Kidney (tissue), 14 donors: ENCODE measurements around the gene PLEKHS1. TPM values are rescaled to one million over a fixed set of nuclear protein-coding genes. Genes with fewer than 3 reads are reported as not detected.

Experiments
- DNase-seq, 5 donors: peaks; one replicate each; pipeline ENCODE4 v3.0.0-alpha.2; 2013 to 2020
- FAIRE-seq: peaks from 2 replicates; lab custom pipeline; 2012; peaks lifted over from hg19 to GRCh38; lab: Jason Lieb, UNC
- H3K27ac ChIP-seq, 2 donors: one replicate each; pipeline ENCODE4 v1.7.0; 2013; ENCODE audit warnings: low read depth in 2 of 2, low read length in 2 of 2, inconsistent platforms in 1 of 2
- H3K27me3 ChIP-seq: one replicate; pipeline ENCODE4 v1.7.1; 2013; ENCODE audit warnings: low read length, inconsistent platforms; ENCODE audit not compliant: control insufficient read depth, insufficient read depth
- H3K36me3 ChIP-seq, 3 donors: one replicate each; pipeline versions ENCODE4 v1.7.0 to v1.7.1; 2013; ENCODE audit warnings: low read length in 3 of 3, control low read depth in 1 of 3, inconsistent platforms in 1 of 3; ENCODE audit not compliant: insufficient read depth in 3 of 3, control insufficient read depth in 2 of 3
- H3K4me1 ChIP-seq, 3 donors: one replicate each; pipeline versions ENCODE4 v1.7.0 to v1.7.1; 2013; ENCODE audit warnings: low read length in 3 of 3, inconsistent platforms in 1 of 3, low read depth in 1 of 3; ENCODE audit not compliant: control insufficient read depth in 2 of 3, insufficient read depth in 2 of 3
- H3K4me3 ChIP-seq, 3 donors: one replicate each; pipeline versions ENCODE4 v1.7.0 to v1.8.1; 2013; ENCODE audit warnings: low read length in 3 of 3, control low read depth in 1 of 3, inconsistent platforms in 1 of 3
- H3K9ac ChIP-seq, 3 donors: one replicate each; pipeline versions ENCODE4 v1.7.0 to v1.7.1; 2013; ENCODE audit warnings: low read length in 3 of 3, control low read depth in 1 of 3, inconsistent platforms in 1 of 3
- H3K9me3 ChIP-seq, 3 donors: one replicate each; pipeline versions ENCODE4 v1.7.0 to v1.7.1; 2013; ENCODE audit warnings: low read length in 3 of 3, control low read depth in 1 of 3, inconsistent platforms in 1 of 3; ENCODE audit not compliant: control insufficient read depth in 2 of 3, insufficient read depth in 1 of 3
- intact Hi-C: fragments of 100-400 bp; cut with DNase I; formaldehyde crosslinking; loops from one replicate; pipeline ENCODE4 v1.11.1; 2022
- polyA plus RNA-seq: library from polyadenylated mRNA; stranded (reverse); fragments of 350-450 nt; fragmentation: Illumina TruSeq; extraction: RNeasy Lipid Tissue Mini Kit (QIAGEN cat#74804); gene quantifications from one replicate; pipeline ENCODE4 v1.2.3, GENCODE V29; 2014; ENCODE audit warnings: low read depth, low replicate concordance; ENCODE audit not compliant: insufficient read depth
- total RNA-seq: library from RNA; stranded (reverse); fragmentation: NEBNext Ultra II Directional; extraction: Animal tissue kit (Norgen Biotek cat#: 25700); gene quantifications from one replicate; pipeline ENCODE4 v1.2.1, GENCODE V29; 2021
- TF ChIP-seq, protein P1 (sequence below): IDR thresholded peaks from 3 replicates; pipeline ENCODE4 v1.5.1; 2012; ENCODE audit warnings: mild to moderate bottlenecking, moderate library complexity, borderline replicate concordance; ENCODE audit not compliant: insufficient read depth; ENCODE audit errors: extremely low read depth
- donor health status: control.
- donor health status: control.
- donor health status: control.
- donor health status: control.
- donor health status: control.
- donor health status: DM: yes; HTN: yes; CAD: no.
- donor health status: Normal renal cell carcinoma (clear cell type).

PLEKHS1 gene
- total and polyA plus RNA-seq, 2 donors from 2014 or later = 0.17 to 0.41 TPM

DNA sequence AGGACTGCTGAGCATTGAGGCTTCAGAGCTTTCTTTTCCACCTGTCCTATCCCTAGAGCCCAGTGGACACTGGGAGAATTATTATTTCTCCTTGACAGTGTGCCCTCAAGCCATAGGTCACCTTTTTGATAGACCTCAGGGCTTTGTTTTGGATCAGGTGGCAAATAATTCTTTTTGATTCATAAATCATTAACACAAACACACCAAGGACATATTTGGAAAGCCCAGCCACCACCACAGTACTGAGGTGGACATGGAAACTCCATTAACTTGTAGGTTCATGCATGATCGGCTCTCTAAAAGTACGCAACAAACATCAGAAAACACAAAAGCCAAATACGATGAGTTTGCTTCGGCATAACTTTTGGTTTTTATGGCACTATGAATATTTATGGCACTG, 17.8 kb upstream of the PLEKHS1 start:
- DNase-seq (no peak), FAIRE-seq (no peak)
- TF ChIP-seq, protein P1, sequence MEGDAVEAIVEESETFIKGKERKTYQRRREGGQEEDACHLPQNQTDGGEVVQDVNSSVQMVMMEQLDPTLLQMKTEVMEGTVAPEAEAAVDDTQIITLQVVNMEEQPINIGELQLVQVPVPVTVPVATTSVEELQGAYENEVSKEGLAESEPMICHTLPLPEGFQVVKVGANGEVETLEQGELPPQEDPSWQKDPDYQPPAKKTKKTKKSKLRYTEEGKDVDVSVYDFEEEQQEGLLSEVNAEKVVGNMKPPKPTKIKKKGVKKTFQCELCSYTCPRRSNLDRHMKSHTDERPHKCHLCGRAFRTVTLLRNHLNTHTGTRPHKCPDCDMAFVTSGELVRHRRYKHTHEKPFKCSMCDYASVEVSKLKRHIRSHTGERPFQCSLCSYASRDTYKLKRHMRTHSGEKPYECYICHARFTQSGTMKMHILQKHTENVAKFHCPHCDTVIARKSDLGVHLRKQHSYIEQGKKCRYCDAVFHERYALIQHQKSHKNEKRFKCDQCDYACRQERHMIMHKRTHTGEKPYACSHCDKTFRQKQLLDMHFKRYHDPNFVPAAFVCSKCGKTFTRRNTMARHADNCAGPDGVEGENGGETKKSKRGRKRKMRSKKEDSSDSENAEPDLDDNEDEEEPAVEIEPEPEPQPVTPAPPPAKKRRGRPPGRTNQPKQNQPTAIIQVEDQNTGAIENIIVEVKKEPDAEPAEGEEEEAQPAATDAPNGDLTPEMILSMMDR = no peak
- Histone ChIP-seq H3K36me3 (peaks cover 2 to 12% (median 4%) of the 10 kb centered on the region in 3 donors), H3K27me3 (no peaks in the 10 kb centered on the region), H3K4me3 (no peak overlapping the region), H3K27ac (no peak overlapping the region), H3K4me1 (peaks cover 0 to 4% (median 0%) of the 10 kb centered on the region in 3 donors), H3K9ac (no peak overlapping the region), H3K9me3 (no peaks in the 10 kb centered on the region)
- intact Hi-C loops = no loop called here

DNA sequence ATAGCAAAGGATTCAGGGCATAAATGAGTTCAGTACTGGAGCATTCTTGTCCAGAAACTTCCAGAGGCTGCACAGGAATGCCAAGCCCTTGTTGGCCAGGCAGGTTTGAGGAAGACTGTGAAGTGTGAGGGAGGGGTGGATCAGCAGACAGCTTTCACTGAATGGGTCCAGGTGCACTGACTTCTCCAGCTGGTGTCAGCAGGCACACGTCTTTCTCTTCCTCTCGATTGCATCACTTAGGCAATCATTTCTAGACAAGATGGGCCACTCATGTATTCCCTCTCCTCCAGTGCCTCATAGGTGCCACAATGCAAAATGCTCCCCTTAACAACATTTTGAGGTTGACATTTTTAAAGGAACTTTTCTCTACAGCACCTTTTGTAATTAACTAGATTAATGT, 15.6 kb upstream of the PLEKHS1 start:
- Histone ChIP-seq H3K9me3 (no peaks in the 10 kb centered on the region), H3K9ac (no peak overlapping the region), H3K27me3 (no peaks in the 10 kb centered on the region), H3K27ac (no peak overlapping the region), H3K4me1 (peaks cover 0 to 4% (median 0%) of the 10 kb centered on the region in 3 donors), H3K36me3 (no peaks in the 10 kb centered on the region), H3K4me3 (no peak overlapping the region)
- FAIRE-seq = no peak
- peak in 1 of 5 donors; percentile 17 for DNase-seq
- TF ChIP-seq, protein P1 = peak; percentile 37
- intact Hi-C loops = no loop called here

DNA sequence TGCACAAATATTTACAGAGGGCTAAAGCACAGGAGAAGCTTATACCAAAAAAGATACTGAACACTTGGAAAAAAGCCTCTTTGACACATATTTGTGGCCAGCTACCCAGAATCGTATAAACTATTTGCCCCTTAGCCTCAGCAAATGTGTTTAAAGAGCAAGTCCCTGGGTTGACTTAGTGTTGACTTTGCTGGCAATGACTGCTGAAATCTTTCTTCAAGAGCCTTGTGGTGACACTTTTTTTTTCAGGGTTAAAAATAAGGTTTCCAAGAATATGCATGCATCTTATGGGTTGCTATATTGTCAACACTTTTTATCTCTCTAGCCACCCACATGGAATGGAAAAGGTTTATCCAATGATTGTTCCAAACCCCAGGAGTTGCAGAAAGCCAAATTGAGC, 14.9 kb upstream of the PLEKHS1 start:
- Histone ChIP-seq H3K9me3 (no peaks in the 10 kb centered on the region), H3K27me3 (no peaks in the 10 kb centered on the region), H3K27ac (no peak overlapping the region), H3K36me3 (no peaks in the 10 kb centered on the region), H3K9ac (no peak overlapping the region), H3K4me1 (peaks cover 0 to 4% (median 0%) of the 10 kb centered on the region in 3 donors), H3K4me3 (no peak overlapping the region)
- no peak for FAIRE-seq
- TF ChIP-seq, protein P1 = no peak
- intact Hi-C loops = no loop called here
- peak in 2 of 5 donors; percentile 6 to 23 for DNase-seq

DNA sequence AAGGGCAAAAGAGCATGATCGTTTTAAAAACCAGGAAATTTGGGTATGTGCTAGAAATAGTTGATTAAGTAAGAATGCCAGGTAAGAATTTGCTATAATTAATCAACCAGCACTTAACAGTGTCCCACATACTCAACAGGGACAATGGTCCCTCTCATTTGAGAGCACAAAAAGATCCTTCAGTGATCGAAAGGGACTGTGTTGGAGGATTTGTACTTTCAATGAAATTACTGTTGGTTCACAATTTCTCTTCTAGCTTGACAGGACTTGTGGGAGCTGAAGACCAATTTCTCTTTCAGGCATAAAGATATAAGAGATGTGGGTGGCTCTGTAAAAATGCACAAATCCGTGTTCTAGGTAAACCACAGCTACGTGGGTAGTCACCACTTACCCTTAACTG, 12.5 kb upstream of the PLEKHS1 start:
- Histone ChIP-seq H3K9ac (no peak overlapping the region), H3K9me3 (no peaks in the 10 kb centered on the region), H3K27ac (no peak overlapping the region), H3K4me1 (peaks cover 0 to 4% (median 0%) of the 10 kb centered on the region in 3 donors), H3K27me3 (no peaks in the 10 kb centered on the region), H3K36me3 (no peaks in the 10 kb centered on the region), H3K4me3 (no peak overlapping the region)
- no peak for FAIRE-seq
- DNase-seq = no peak
- TF ChIP-seq, protein P1 = no peak
- intact Hi-C loops = no loop called here
